B cell (primary cell): Measurements from ENCODE around the gene FILIP1. TPM values are rescaled to one million over a fixed set of nuclear protein-coding genes. Genes with fewer than 3 reads are reported as not detected.

Source experiments
- ATAC-seq: fragments of 200-7000 bp; cut with Tn5 transposase; one replicate; pipeline ENCODE4 v1.10.0; 2021; ENCODE audit warnings: low read depth, mild to moderate bottlenecking, moderate number of reproducible peaks, moderate library complexity
- CTCF ChIA-PET: fragments of 350-600 bp; sonication (Branson Sonifier 250); formaldehyde crosslinking; loops from one replicate; lab custom pipeline; 2021; ENCODE audit warnings: antibody characterized with exemption, inconsistent platforms; lab: Charles Lee
- POLR2A ChIA-PET: fragments of 350-600 bp; sonication (Branson Sonifier 250); formaldehyde crosslinking; loops from one replicate; lab custom pipeline; 2021; ENCODE audit warnings: antibody characterized with exemption; lab: Charles Lee
- DNase-seq: peaks from one replicate; pipeline ENCODE4 v3.0.0; 2013
- H2AFZ ChIP-seq: 2 replicates; pipeline ENCODE4 v1.6.1; 2012; ENCODE audit warnings: mild to moderate bottlenecking, low read depth, low read length; ENCODE audit not compliant: insufficient read depth, poor library complexity, severe bottlenecking
- H3K27ac ChIP-seq, 2 donors: 1 replicate in 1 of 2; 2 replicates in 1 of 2; pipeline ENCODE4 v1.5.1; 2012 to 2013; ENCODE audit warnings: low read length in 2 of 2, mild to moderate bottlenecking in 2 of 2, moderate library complexity in 1 of 2
- H3K27me3 ChIP-seq, 4 experiments: fragments of 200-600 bp in 1 of 4; sonication (generic) in 1 of 4; replicated peaks in 1 of 4; 1 replicate in 2 of 4; 2 replicates in 2 of 4; pipeline versions ENCODE4 v1.6.1 to v1.7.0; 2013 to 2016; ENCODE audit warnings: low read length in 3 of 4, mild to moderate bottlenecking in 2 of 4, mixed read lengths in 1 of 4, moderate library complexity in 1 of 4; ENCODE audit not compliant: insufficient read depth in 4 of 4, control insufficient read depth in 3 of 4; ENCODE audit errors: control extremely low read depth in 1 of 4
- H3K36me3 ChIP-seq, 2 experiments: replicated peaks in 1 of 2; 1 replicate in 1 of 2; 2 replicates in 1 of 2; pipeline versions ENCODE4 v1.6.1 to v1.7.1; 2013; ENCODE audit warnings: low read length in 1 of 2; ENCODE audit not compliant: insufficient read depth in 2 of 2, control insufficient read depth in 1 of 2; ENCODE audit errors: control extremely low read depth in 1 of 2, extremely low read depth in 1 of 2
- H3K4me1 ChIP-seq, 2 donors: fragments of 200-600 bp in 1 of 2; sonication (generic) in 1 of 2; 1 replicate in 1 of 2; 2 replicates in 1 of 2; pipeline versions ENCODE4 v1.5.1 to v1.6.1; 2013 to 2017; ENCODE audit warnings: low read length in 2 of 2; ENCODE audit not compliant: control insufficient read depth in 2 of 2, insufficient read depth in 2 of 2
- H3K4me2 ChIP-seq: replicated peaks from 2 replicates; pipeline ENCODE3; 2012; ENCODE audit warnings: mild to moderate bottlenecking, low read depth, low read length; ENCODE audit not compliant: poor library complexity, severe bottlenecking
- H3K4me3 ChIP-seq, 5 experiments: fragments of 200-600 bp in 1 of 5; sonication (generic) in 1 of 5; 1 replicate in 3 of 5; 2 replicates in 2 of 5; pipeline versions ENCODE4 v1.5.1 to v1.7.0; 2011 to 2016; ENCODE audit warnings: low read length in 4 of 5, mild to moderate bottlenecking in 4 of 5, low read depth in 2 of 5, control low read depth in 1 of 5, moderate library complexity in 1 of 5; ENCODE audit not compliant: insufficient read depth in 1 of 5; ENCODE audit errors: control extremely low read depth in 1 of 5, extremely low read depth in 1 of 5
- H3K79me2 ChIP-seq: fragments of 200-600 bp; sonication (generic); one replicate; pipeline ENCODE4 v1.6.0; 2016; ENCODE audit warnings: low read length; ENCODE audit not compliant: control insufficient read depth, insufficient read depth
- H3K9ac ChIP-seq: fragments of 200-600 bp; sonication (generic); 2 replicates; pipeline ENCODE4 v1.6.1; 2017; ENCODE audit warnings: mild to moderate bottlenecking, low read length, moderate library complexity
- H3K9me3 ChIP-seq, 3 donors: one replicate each; pipeline versions ENCODE4 v1.6.1 to v1.7.1; 2013; ENCODE audit warnings: low read length in 2 of 3; ENCODE audit not compliant: control insufficient read depth in 2 of 3, insufficient read depth in 1 of 3; ENCODE audit errors: control extremely low read depth in 1 of 3
- H4K20me1 ChIP-seq: 2 replicates; pipeline ENCODE4 v1.6.0; 2012; ENCODE audit warnings: mild to moderate bottlenecking, low read length; ENCODE audit not compliant: insufficient read depth, control insufficient read depth, poor library complexity, severe bottlenecking
- H3K27ac Mint-ChIP-seq: one replicate; pipeline ENCODE4 v1.8.0; 2021; ENCODE audit warnings: mixed read lengths
- H3K27me3 Mint-ChIP-seq: one replicate; pipeline ENCODE4 v1.8.0; 2021; ENCODE audit warnings: mixed read lengths
- H3K4me1 Mint-ChIP-seq: one replicate; pipeline ENCODE4 v1.8.0; 2021; ENCODE audit warnings: mixed read lengths
- H3K4me3 Mint-ChIP-seq: one replicate; pipeline ENCODE4 v1.8.0; 2021; ENCODE audit warnings: mixed read lengths
- H3K9me3 Mint-ChIP-seq: one replicate; pipeline ENCODE4 v1.8.0; 2022; ENCODE audit warnings: mixed read lengths; ENCODE audit not compliant: insufficient read depth
- CTCF ChIP-seq: fragments of 200-600 bp; IDR thresholded peaks from one replicate; pipeline ENCODE4 v1.8.0; 2022; ENCODE audit warnings: antibody characterized with exemption, mild to moderate bottlenecking
- EZH2 ChIP-seq: IDR thresholded peaks from 2 replicates; pipeline ENCODE4 v1.6.1; 2012; ENCODE audit warnings: borderline replicate concordance, low read depth, mild to moderate bottlenecking, moderate library complexity, low read length; ENCODE audit not compliant: insufficient read depth, poor library complexity, severe bottlenecking
- WGBS: methylation state at CpG from one replicate; pipeline ENCODE4 v1.1.5; 2013; ENCODE audit warnings: missing lambda C conversion rate; ENCODE audit not compliant: insufficient coverage; 5-methylcytosine and 5-hydroxymethylcytosine counted together
- intact Hi-C: fragments of 100-400 bp; cut with micrococcal nuclease; formaldehyde crosslinking; loops from one replicate; pipeline ENCODE4 v1.10.0; 2022
- polyA plus RNA-seq: library from polyadenylated mRNA; depleted of rRNA; stranded (reverse); fragments of >200 nt; gene quantifications from 2 replicates; pipeline ENCODE4 v1.2.3, GENCODE V29; 2012
- total RNA-seq, 2 donors: library from RNA; stranded (reverse); fragments of 120-200 nt in 1 of 2; gene quantifications; 1 replicate in 1 of 2; 2 replicates in 1 of 2; pipeline versions ENCODE4 v1.2.3 to v1.2.4, GENCODE V29; 2013 to 2022

The FILIP1 gene
- total and polyA plus RNA-seq, 2 donors (not counting 1 experiment from before 2014, with no cell fraction given), result not detected

- TF ChIP-seq CTCF (no peak), EZH2 (no peak)
- WGBS, result 1% methylated on average over 25 of the region's 36 CpGs
- Mint-ChIP-seq H3K27ac (no peak overlapping the region), H3K27me3 (no peaks in the 10 kb centered on the region), H3K4me3 (no peak overlapping the region), H3K4me1 (peaks cover 27% of the 10 kb centered on the region), H3K9me3 (no peaks in the 10 kb centered on the region)
- Histone ChIP-seq H3K9me3 (no peaks in the 10 kb centered on the region), H3K36me3 (no peaks in the 10 kb centered on the region), H3K9ac (peak overlapping the region; percentile 91), H3K4me3 (peak overlapping the region; percentile 66 to 94 (median 84)), H3K4me1 (peaks cover 15 to 28% of the 10 kb centered on the region in 2 donors), H3K27ac (peak overlapping the region; percentile 78 to 94), H4K20me1 (peaks cover 13% of the 10 kb centered on the region), H2AFZ (peak overlapping the region; percentile 77), H3K27me3 (no peaks in the 10 kb centered on the region), H3K4me2 (peak overlapping the region; percentile 89), H3K79me2 (peaks cover 82% of the 10 kb centered on the region)
- ChIA-PET POLR2A (interaction anchor here (1.0 to 2.1 kb wide), 3 partner anchors 41 to 1630 kb away, joined by 3 to 11 read pairs (median 3); partner anchors contain the start of genes COX7A2, SENP6 and SLC17A5), CTCF (interaction anchor here (0.8 to 2.5 kb wide), 7 partner anchors 13 to 75 kb away, joined by 3 to 8 read pairs (median 7); partner anchors contain the start of gene COX7A2)
- peak; percentile 8 for ATAC-seq
- DNase-seq, result peak; percentile 62
- intact Hi-C loops, result loop anchor here (1.0 to 10.0 kb wide), 6 partner anchors 17 to 1819 kb away; partner anchors contain the start of genes COX7A2 and MTO1
Observed at GRCh38 chr6:75283907-75284631, 209.5 kb downstream of the FILIP1 start.

GRCh38 chr6:75282706-75283105 lies 210.9 kb downstream of the FILIP1 start:
- DNase-seq, result no peak
- Histone ChIP-seq H3K4me2 (peak overlapping the region; percentile 89), H3K27me3 (no peaks in the 10 kb centered on the region), H3K4me3 (no peak overlapping the region), H3K9me3 (no peaks in the 10 kb centered on the region), H2AFZ (no peak overlapping the region), H3K79me2 (peaks cover 84% of the 10 kb centered on the region), H3K27ac (peak overlapping the region in 1 of 2 donors; percentile 22), H3K4me1 (peaks cover 15 to 28% of the 10 kb centered on the region in 2 donors), H3K36me3 (no peaks in the 10 kb centered on the region), H3K9ac (no peak overlapping the region), H4K20me1 (peaks cover 15% of the 10 kb centered on the region)
- TF ChIP-seq EZH2, result no peak
- Mint-ChIP-seq H3K4me1 (peaks cover 34% of the 10 kb centered on the region), H3K9me3 (no peaks in the 10 kb centered on the region), H3K27ac (no peak overlapping the region), H3K27me3 (no peaks in the 10 kb centered on the region), H3K4me3 (peak overlapping the region; percentile 7)
- POLR2A ChIA-PET, result no interaction called here
- intact Hi-C loops, result loop anchor here (2.0 to 10.0 kb wide), 2 partner anchors 16 to 1818 kb away; partner anchors contain the start of gene MTO1
- WGBS, result 100% methylated on average over 1 of the region's 2 CpGs
- CTCF ChIA-PET, result interaction anchor here (0.7 to 1.0 kb wide), 3 partner anchors 14 to 16 kb away, joined by 3 to 4 read pairs (median 3); no protein-coding TSS in a partner anchor
- ATAC-seq, result no peak
